H1 (cell line): ENCODE results near the gene ULK1. TPM values are rescaled to one million over a fixed set of nuclear protein-coding genes. Genes with fewer than 3 reads are reported as not detected.

Experiments
- CTCF ChIA-PET: fragments of 300-600 bp; sonication (Branson Sonifier 250); formaldehyde crosslinking; loops from one replicate; lab custom pipeline; 2021; ENCODE audit not compliant: partially characterized antibody; lab: Charles Lee
- POLR2A ChIA-PET: fragments of 300-600 bp; sonication (Branson Sonifier 250); formaldehyde crosslinking; loops from one replicate; lab custom pipeline; 2021; ENCODE audit warnings: inconsistent platforms; ENCODE audit not compliant: partially characterized antibody; lab: Charles Lee
- DNase-seq, 2 experiments: peaks; one replicate each; pipeline versions ENCODE4 v3.0.0 to v3.0.0-alpha.2; 2010 to 2022; ENCODE audit warnings: low spot score in 2 of 2, low read depth in 1 of 2, mixed read lengths in 1 of 2
- FAIRE-seq: peaks from 2 replicates; lab custom pipeline; 2011; peaks lifted over from hg19 to GRCh38; lab: Jason Lieb, UNC
- H2AFZ ChIP-seq: 2 replicates; pipeline ENCODE4 v1.8.1; 2012; ENCODE audit warnings: low read length, inconsistent platforms
- H2AK5ac ChIP-seq: 2 replicates; pipeline ENCODE4 v1.6.1; 2013; ENCODE audit warnings: low read depth, low read length
- H2BK120ac ChIP-seq: replicated peaks from 2 replicates; pipeline ENCODE3; 2013; ENCODE audit warnings: low read depth, low read length, inconsistent platforms
- H2BK12ac ChIP-seq: 2 replicates; pipeline ENCODE4 v1.6.1; 2013; ENCODE audit warnings: low read depth, low read length
- H2BK15ac ChIP-seq: 2 replicates; pipeline ENCODE4 v1.6.1; 2013; ENCODE audit warnings: low read length
- H2BK20ac ChIP-seq: 2 replicates; pipeline ENCODE4 v1.6.1; 2013; ENCODE audit warnings: low read length
- H2BK5ac ChIP-seq: 2 replicates; pipeline ENCODE4 v1.6.1; 2013; ENCODE audit warnings: low read depth, low read length
- H3K14ac ChIP-seq: 2 replicates; pipeline ENCODE4 v1.6.1; 2013; ENCODE audit warnings: inconsistent platforms; ENCODE audit not compliant: insufficient read length
- H3K18ac ChIP-seq: 2 replicates; pipeline ENCODE4 v1.6.1; 2013; ENCODE audit warnings: low read length; ENCODE audit errors: extremely low read depth
- H3K23ac ChIP-seq: 2 replicates; pipeline ENCODE4 v1.6.1; 2013; ENCODE audit warnings: inconsistent platforms; ENCODE audit not compliant: insufficient read length
- H3K23me2 ChIP-seq: 2 replicates; pipeline ENCODE4 v1.6.1; 2013; ENCODE audit warnings: low read depth, low read length
- H3K27ac ChIP-seq: 2 replicates; pipeline ENCODE4 v1.6.1; 2011; ENCODE audit warnings: low read depth, low read length, inconsistent platforms
- H3K27me3 ChIP-seq, 4 experiments: replicated peaks in 1 of 4; 1 replicate in 1 of 4; 2 replicates in 3 of 4; pipeline versions ENCODE4 v1.6.1 to v1.8.1; 2011 to 2013; ENCODE audit warnings: low read length in 3 of 4, mild to moderate bottlenecking in 3 of 4, inconsistent platforms in 2 of 4, mixed read lengths in 2 of 4, moderate library complexity in 1 of 4; ENCODE audit not compliant: control insufficient read depth in 3 of 4, insufficient read depth in 3 of 4; ENCODE audit errors: extremely low read depth in 1 of 4
- H3K36me3 ChIP-seq, 4 experiments: 2 replicates each; pipeline versions ENCODE4 v1.6.1 to v1.8.1; 2011 to 2013; ENCODE audit warnings: mild to moderate bottlenecking in 4 of 4, low read length in 3 of 4, moderate library complexity in 2 of 4, control low read depth in 1 of 4, inconsistent platforms in 1 of 4; ENCODE audit not compliant: insufficient read depth in 4 of 4, control insufficient read depth in 2 of 4
- H3K4ac ChIP-seq: replicated peaks from 2 replicates; pipeline ENCODE3; 2013; ENCODE audit warnings: low read length, low read depth, mixed read lengths, inconsistent platforms; ENCODE audit not compliant: insufficient read length
- H3K4me1 ChIP-seq, 4 experiments: replicated peaks in 1 of 4; 1 replicate in 1 of 4; 2 replicates in 3 of 4; pipeline versions ENCODE4 v1.6.1 to v1.8.1; 2011 to 2013; ENCODE audit warnings: low read length in 3 of 4, inconsistent platforms in 2 of 4, mixed read lengths in 1 of 4; ENCODE audit not compliant: insufficient read depth in 4 of 4, control insufficient read depth in 3 of 4
- H3K4me2 ChIP-seq, 2 experiments: 2 replicates each; pipeline versions ENCODE4 v1.6.1 to v1.8.1; 2011 to 2013; ENCODE audit warnings: low read depth in 2 of 2, low read length in 2 of 2, control low read depth in 1 of 2, inconsistent platforms in 1 of 2, mild to moderate bottlenecking in 1 of 2; ENCODE audit not compliant: insufficient read depth in 1 of 2
- H3K4me3 ChIP-seq, 4 experiments: fragments of 200-600, 300-600 bp in 1 of 4; sonication (generic), shearing (Covaris generic), sonication (Bioruptor Twin) in 1 of 4; 2 replicates each; pipeline versions ENCODE4 v1.5.1 to v1.8.1; 2011 to 2016; ENCODE audit warnings: low read length in 4 of 4, low read depth in 3 of 4, control low read depth in 2 of 4, inconsistent platforms in 2 of 4, mild to moderate bottlenecking in 2 of 4, mixed read lengths in 1 of 4, moderate library complexity in 1 of 4; ENCODE audit not compliant: insufficient read depth in 2 of 4; ENCODE audit errors: extremely low read depth in 1 of 4
- H3K56ac ChIP-seq: replicated peaks from 2 replicates; pipeline ENCODE3; 2013; ENCODE audit warnings: low read depth, mild to moderate bottlenecking, mixed read lengths, low read length, inconsistent platforms; ENCODE audit not compliant: insufficient read length
- H3K79me1 ChIP-seq: 2 replicates; pipeline ENCODE4 v1.6.1; 2013; ENCODE audit warnings: low read depth, low read length, control low read depth
- H3K79me2 ChIP-seq, 2 experiments: 2 replicates each; pipeline versions ENCODE4 v1.6.1 to v1.8.1; 2012 to 2013; ENCODE audit warnings: low read length in 2 of 2, mild to moderate bottlenecking in 2 of 2, inconsistent platforms in 1 of 2; ENCODE audit not compliant: insufficient read depth in 2 of 2, control insufficient read depth in 1 of 2
- H3K9ac ChIP-seq, 4 experiments: replicated peaks in 1 of 4; 1 replicate in 1 of 4; 2 replicates in 3 of 4; pipeline versions ENCODE4 v1.6.1 to v1.8.1; 2011 to 2013; ENCODE audit warnings: low read depth in 3 of 4, low read length in 3 of 4, control low read depth in 2 of 4, mild to moderate bottlenecking in 2 of 4, moderate library complexity in 2 of 4, inconsistent platforms in 1 of 4; ENCODE audit errors: extremely low read depth in 1 of 4
- H3K9me3 ChIP-seq, 2 experiments: 2 replicates each; pipeline versions ENCODE4 v1.6.1 to v1.8.1; 2012 to 2013; ENCODE audit warnings: mild to moderate bottlenecking in 2 of 2, moderate library complexity in 2 of 2, control low read depth in 1 of 2, inconsistent platforms in 1 of 2, low read depth in 1 of 2, low read length in 1 of 2, mixed read lengths in 1 of 2; ENCODE audit not compliant: insufficient read depth in 2 of 2
- H4K20me1 ChIP-seq, 2 experiments: replicated peaks in 1 of 2; 2 replicates each; pipeline versions ENCODE3 to v1.8.1; 2011 to 2013; ENCODE audit warnings: inconsistent platforms in 2 of 2, low read length in 2 of 2, mild to moderate bottlenecking in 1 of 2; ENCODE audit not compliant: insufficient read depth in 2 of 2, control insufficient read depth in 1 of 2
- H4K5ac ChIP-seq: 2 replicates; pipeline ENCODE4 v1.6.1; 2013; ENCODE audit warnings: low read length, low read depth, mixed read lengths, inconsistent platforms; ENCODE audit not compliant: insufficient read length
- H4K8ac ChIP-seq: 2 replicates; pipeline ENCODE4 v1.8.0; 2013; ENCODE audit warnings: mild to moderate bottlenecking, moderate library complexity, low read length, inconsistent platforms; ENCODE audit not compliant: insufficient read depth; ENCODE audit errors: extremely low read depth
- H4K91ac ChIP-seq: replicated peaks from 2 replicates; pipeline ENCODE3; 2013; ENCODE audit warnings: low read length, mixed read lengths, inconsistent platforms; ENCODE audit not compliant: insufficient read length
- BRCA1 ChIP-seq: IDR thresholded peaks from 2 replicates; pipeline ENCODE4 v1.6.1; 2012; ENCODE audit warnings: low read depth, low read length, improper control_type of control experiment
- EGR1 ChIP-seq: IDR thresholded peaks from 2 replicates; pipeline ENCODE4 v1.6.1; 2011; ENCODE audit warnings: low read depth, low read length, borderline replicate concordance
- SIX5 ChIP-seq: IDR thresholded peaks from 2 replicates; pipeline ENCODE4 v1.6.1; 2011; ENCODE audit warnings: mild to moderate bottlenecking, low read depth, low read length
- TBP ChIP-seq: IDR thresholded peaks from 2 replicates; pipeline ENCODE4 v1.6.1; 2011; ENCODE audit warnings: low read depth, low read length, improper control_type of control experiment
- WGBS, 2 experiments: shearing (Covaris generic) in 1 of 2; methylation state at CpG; one replicate each; pipeline versions ENCODE4 v1.1.6 to v1.1.7; 2013 to 2015; ENCODE audit warnings: low lambda C conversion rate in 2 of 2, mixed read lengths in 2 of 2, inconsistent platforms in 1 of 2, low coverage in 1 of 2, missing lambda C conversion rate in 1 of 2; ENCODE audit not compliant: insufficient replicate concordance in 2 of 2, insufficient coverage in 1 of 2, insufficient read length in 1 of 2; ENCODE audit errors: extremely low coverage in 1 of 2, missing lambda C conversion rate in 1 of 2; 5-methylcytosine and 5-hydroxymethylcytosine counted together
- long read RNA-seq, 2 experiments: library from RNA in 1 of 2; library from capped mRNA in 1 of 2; stranded (forward); transcript quantifications; one replicate each; pipeline ENCODE4 v2.0.0, GENCODE V29; 2021; ENCODE audit warnings: inconsistent platforms in 1 of 2
- polyA minus RNA-seq, 3 experiments: library from RNA; depleted of rRNA, polyadenylated mRNA; stranded (reverse); fragments of >200 nt; gene quantifications; 1 replicate in 2 of 3; 2 replicates in 1 of 3; pipeline ENCODE4 v1.2.3, GENCODE V29; 2011
- polyA plus RNA-seq, 7 experiments: library from polyadenylated mRNA; depleted of rRNA in 3 of 7; stranded (reverse) in 5 of 7; unstranded in 2 of 7; fragments of >200 nt in 5 of 7; fragments of 200-250 nt in 2 of 7; gene quantifications; 1 replicate in 5 of 7; 2 replicates in 1 of 7; 4 replicates in 1 of 7; pipeline versions ENCODE4 v1.2.1 to v1.2.3, GENCODE V29; 2011 to 2013; ENCODE audit warnings: missing spikeins in 2 of 7, mixed read lengths in 2 of 7
- total RNA-seq: library from RNA; stranded (reverse); fragmentation: NEBNext Ultra II Directional; extraction: Animal tissue kit (Norgen Biotek cat#: 25700); gene quantifications from 2 replicates; pipeline ENCODE4 v1.2.1, GENCODE V29; 2021
- TF ChIP-seq, protein P1 (sequence below): IDR thresholded peaks from 2 replicates; pipeline ENCODE4 v1.6.1; 2012; ENCODE audit warnings: inconsistent platforms
- TF ChIP-seq, protein P2 (sequence below): IDR thresholded peaks from 2 replicates; pipeline ENCODE4 v1.6.1; 2011; ENCODE audit warnings: low read length, improper control_type of control experiment
- TF ChIP-seq, protein P3 (sequence below): IDR thresholded peaks from 2 replicates; pipeline ENCODE4 v1.6.1; 2011; ENCODE audit warnings: low read depth, mild to moderate bottlenecking, low read length; ENCODE audit not compliant: insufficient read depth

The ULK1 gene
- total RNA-seq (44.1 and 48.5 TPM in 2 replicates), polyA plus RNA-seq (2011; rRNA removed) (13.0 and 26.4 TPM in 2 replicates), polyA minus RNA-seq (2011; rRNA and poly(A)+ RNA removed) (12.9 and 16.5 TPM in 2 replicates)
- 11.9 TPM for polyA plus RNA-seq (2011; cell fraction: cytosol; rRNA removed)
- polyA plus RNA-seq (2011; cell fraction: nucleus; rRNA removed), result 127 TPM
- 26.7 to 43.8 TPM (median 39.0 TPM) in 4 replicates for polyA plus RNA-seq (2012, experiment 1 of 2)
- 26.9 TPM for polyA plus RNA-seq (2012, experiment 2 of 2)
- 23.4 TPM for polyA plus RNA-seq (2013, experiment 1 of 2)
- polyA plus RNA-seq (2013, experiment 2 of 2), result 23.0 TPM
- polyA minus RNA-seq (2011; cell fraction: cytosol; rRNA and poly(A)+ RNA removed), result 29.4 TPM
- polyA minus RNA-seq (2011; cell fraction: nucleus; rRNA and poly(A)+ RNA removed), result 42.7 TPM
- long read RNA-seq, experiment 1, full-length matches to known transcripts, result 2 of 30 reads
- long read RNA-seq, experiment 1, partial matches to known transcripts, result 22 of 30 reads
- long read RNA-seq, experiment 1, other reads (novel, unspliced or antisense), result 6 of 30 reads
- long read RNA-seq, experiment 2, partial matches to known transcripts, result 2 of 2 reads
- long read RNA-seq, experiment 2, other reads (novel, unspliced or antisense), result 0 of 2 reads

DNA sequence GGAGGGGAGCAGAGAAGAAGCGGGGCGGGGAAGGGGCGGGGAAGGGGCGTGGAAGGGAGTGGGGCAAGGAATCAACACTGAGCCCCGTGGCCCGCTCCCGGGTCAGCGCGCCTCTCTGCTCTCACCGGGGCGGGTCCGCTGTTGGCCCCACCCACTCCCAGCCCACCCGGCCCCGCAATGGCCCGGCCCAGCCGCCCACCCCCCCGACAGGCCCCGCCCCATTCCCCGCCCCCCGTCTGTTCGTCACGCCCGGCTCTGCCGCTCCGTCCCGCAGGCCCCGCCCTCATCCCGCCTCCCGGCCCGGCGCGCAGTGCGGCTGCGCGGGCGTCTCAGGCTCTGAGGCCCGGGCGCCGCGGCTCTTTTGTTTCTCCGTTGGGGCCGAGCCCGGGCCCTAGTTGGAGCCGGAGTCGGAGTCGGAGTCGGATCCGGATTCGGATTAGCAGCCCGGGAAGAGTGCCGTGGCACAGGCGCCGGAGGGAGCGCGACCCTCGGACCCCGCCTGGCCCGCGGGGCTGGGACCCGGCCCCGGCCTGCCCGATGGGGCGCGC is at the start of gene ULK1:
Gene ULK1 (plus strand): TSS at position 310 of the 548 bp plus-strand sequence. CDS start 380 bp downstream, outside the sequence.
- no peak within 1 kb of the TSS; the same call in 1 of the 2 replicates for H3K27ac ChIP-seq
- ChIA-PET POLR2A (no interaction called here), CTCF (no interaction called here)
- H3K18ac ChIP-seq, result 0 out of 2 replicates have a peak within 1 kb of the TSS, but pooled peaks have one; percentile 32
- no peak within 1 kb of the TSS for H3K14ac ChIP-seq
- FAIRE-seq (no peak), DNase-seq (peak; percentile 70 to 97)
- peak within 1 kb of the TSS; percentile 85 to 99 for H3K4me2 ChIP-seq
- H3K4me1 ChIP-seq, result peaks cover 0 to 16% (median 14%) of the 10 kb centered on the region in 4 experiments; a peak in 6 of 7 replicates
- peaks cover 5% of the 10 kb centered on the region for H3K79me1 ChIP-seq
- peak within 1 kb of the TSS; percentile 23 for H4K5ac ChIP-seq
- no peak within 1 kb of the TSS for H2BK20ac ChIP-seq
- H2BK12ac ChIP-seq, result peak within 1 kb of the TSS; percentile 68; the same call in 1 of the 2 replicates
- H4K8ac ChIP-seq, result peak within 1 kb of the TSS; percentile 95; the same call in 1 of the 2 replicates
- peak within 1 kb of the TSS; percentile 59 to 75 (median 66) for H3K4me3 ChIP-seq
- H3K56ac ChIP-seq, result no peak within 1 kb of the TSS
- no peak within 1 kb of the TSS for H3K4ac ChIP-seq
- peaks cover 0 to 7% (median 3%) of the 10 kb centered on the region in 4 experiments; a peak in 3 of 8 replicates for H3K36me3 ChIP-seq
- H3K9ac ChIP-seq, result peak within 1 kb of the TSS; percentile 62 to 80 (median 72); a peak in 6 of 7 replicates
- H2BK15ac ChIP-seq, result no peak within 1 kb of the TSS
- H3K27me3 ChIP-seq, result no peaks in the 10 kb centered on the region
- H3K23me2 ChIP-seq, result peaks cover 9% of the 10 kb centered on the region; the same call in 1 of the 2 replicates
- peaks cover 0 to 22% of the 10 kb centered on the region in 2 experiments; a peak in 1 of 4 replicates for H3K79me2 ChIP-seq
- no peak within 1 kb of the TSS for H2BK120ac ChIP-seq
- H2AK5ac ChIP-seq, result no peak within 1 kb of the TSS
- H4K20me1 ChIP-seq, result peaks cover 16 to 18% of the 10 kb centered on the region in 2 experiments
- no peak within 1 kb of the TSS for H3K23ac ChIP-seq
- no peak within 1 kb of the TSS for H2BK5ac ChIP-seq
- no peak within 1 kb of the TSS for H4K91ac ChIP-seq
- no peak within 1 kb of the TSS for H2AFZ ChIP-seq
- no peaks in the 10 kb centered on the region for H3K9me3 ChIP-seq
- 2% methylated on average over 20 of the region's 64 CpGs; no CpG with 5 or more reads in 1 of the 2 experiments for WGBS, 2 experiments
- TF ChIP-seq, protein P1, sequence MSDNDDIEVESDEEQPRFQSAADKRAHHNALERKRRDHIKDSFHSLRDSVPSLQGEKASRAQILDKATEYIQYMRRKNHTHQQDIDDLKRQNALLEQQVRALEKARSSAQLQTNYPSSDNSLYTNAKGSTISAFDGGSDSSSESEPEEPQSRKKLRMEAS, result no peak
- TF ChIP-seq BRCA1, result no peak
- TF ChIP-seq TBP, result peak; percentile 79
- no peak for TF ChIP-seq SIX5
- TF ChIP-seq, protein P2, sequence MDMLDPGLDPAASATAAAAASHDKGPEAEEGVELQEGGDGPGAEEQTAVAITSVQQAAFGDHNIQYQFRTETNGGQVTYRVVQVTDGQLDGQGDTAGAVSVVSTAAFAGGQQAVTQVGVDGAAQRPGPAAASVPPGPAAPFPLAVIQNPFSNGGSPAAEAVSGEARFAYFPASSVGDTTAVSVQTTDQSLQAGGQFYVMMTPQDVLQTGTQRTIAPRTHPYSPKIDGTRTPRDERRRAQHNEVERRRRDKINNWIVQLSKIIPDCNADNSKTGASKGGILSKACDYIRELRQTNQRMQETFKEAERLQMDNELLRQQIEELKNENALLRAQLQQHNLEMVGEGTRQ, result no peak
- TF ChIP-seq EGR1, result no peak
- TF ChIP-seq, protein P3, sequence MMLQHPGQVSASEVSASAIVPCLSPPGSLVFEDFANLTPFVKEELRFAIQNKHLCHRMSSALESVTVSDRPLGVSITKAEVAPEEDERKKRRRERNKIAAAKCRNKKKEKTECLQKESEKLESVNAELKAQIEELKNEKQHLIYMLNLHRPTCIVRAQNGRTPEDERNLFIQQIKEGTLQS, result no peak
